ENCODE results near the gene JAK2.

DNA sequence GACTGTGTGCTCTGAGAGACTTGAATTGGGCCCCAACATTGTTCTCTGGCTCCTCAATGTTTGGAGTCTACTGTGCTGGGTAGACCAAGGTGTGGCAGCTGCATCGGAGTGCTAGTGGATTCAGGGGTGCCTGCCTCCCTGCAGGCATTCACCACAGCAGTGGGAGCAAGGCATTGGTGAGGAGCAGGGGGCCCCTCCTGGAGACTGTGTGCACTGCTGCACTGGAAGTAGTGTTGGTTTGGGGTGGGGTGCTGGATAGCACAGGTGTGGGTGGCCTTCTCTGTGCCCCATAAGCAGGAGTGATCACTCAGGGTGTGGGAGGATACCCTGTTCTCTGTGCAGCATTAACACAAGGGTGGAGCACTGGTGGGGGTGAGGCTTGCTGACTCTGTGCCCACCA lies 161.2 kb downstream of the JAK2 start:
- TF ChIP-seq, protein P1, sequence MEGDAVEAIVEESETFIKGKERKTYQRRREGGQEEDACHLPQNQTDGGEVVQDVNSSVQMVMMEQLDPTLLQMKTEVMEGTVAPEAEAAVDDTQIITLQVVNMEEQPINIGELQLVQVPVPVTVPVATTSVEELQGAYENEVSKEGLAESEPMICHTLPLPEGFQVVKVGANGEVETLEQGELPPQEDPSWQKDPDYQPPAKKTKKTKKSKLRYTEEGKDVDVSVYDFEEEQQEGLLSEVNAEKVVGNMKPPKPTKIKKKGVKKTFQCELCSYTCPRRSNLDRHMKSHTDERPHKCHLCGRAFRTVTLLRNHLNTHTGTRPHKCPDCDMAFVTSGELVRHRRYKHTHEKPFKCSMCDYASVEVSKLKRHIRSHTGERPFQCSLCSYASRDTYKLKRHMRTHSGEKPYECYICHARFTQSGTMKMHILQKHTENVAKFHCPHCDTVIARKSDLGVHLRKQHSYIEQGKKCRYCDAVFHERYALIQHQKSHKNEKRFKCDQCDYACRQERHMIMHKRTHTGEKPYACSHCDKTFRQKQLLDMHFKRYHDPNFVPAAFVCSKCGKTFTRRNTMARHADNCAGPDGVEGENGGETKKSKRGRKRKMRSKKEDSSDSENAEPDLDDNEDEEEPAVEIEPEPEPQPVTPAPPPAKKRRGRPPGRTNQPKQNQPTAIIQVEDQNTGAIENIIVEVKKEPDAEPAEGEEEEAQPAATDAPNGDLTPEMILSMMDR (IDR thresholded peaks at IDR 0.05): no peak
- TF ChIP-seq POLR2AphosphoS5 (IDR thresholded peaks at IDR 0.05) (no peak), POLR2A (IDR thresholded peaks at IDR 0.05) (no peak)
